Measurements from ENCODE around the gene CLDN5. TPM values are rescaled to one million over a fixed set of nuclear protein-coding genes. Genes with fewer than 3 reads are reported as not detected.

CLDN5 gene
- total RNA-seq, 1 donor from 2014 or later: 23.9 TPM

DNA sequence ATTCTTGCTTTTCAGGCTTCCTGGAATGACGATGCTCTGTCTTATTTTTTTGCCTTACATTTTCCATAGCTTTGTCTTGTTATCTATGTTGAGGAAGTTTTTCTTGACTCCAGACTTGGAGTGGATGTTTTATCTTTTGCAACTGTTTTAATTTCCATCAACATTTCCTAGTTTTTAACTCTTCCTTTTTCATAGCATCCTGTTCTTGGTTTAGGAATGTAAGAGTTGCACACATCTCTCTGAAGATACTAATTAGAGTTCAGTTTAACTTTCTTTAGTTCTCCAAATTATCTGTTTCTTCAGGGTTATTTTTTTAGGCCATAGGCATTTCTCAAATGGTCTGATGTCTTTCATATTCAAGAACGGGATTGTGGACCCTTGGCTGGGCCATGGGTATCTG is 10.4 kb downstream of the CLDN5 start:
- ATAC-seq (ENCODE audit: poor library complexity) (no peak), DNase-seq (no peak)
- intact Hi-C loops (cut with DNase I): no loop called here

DNA sequence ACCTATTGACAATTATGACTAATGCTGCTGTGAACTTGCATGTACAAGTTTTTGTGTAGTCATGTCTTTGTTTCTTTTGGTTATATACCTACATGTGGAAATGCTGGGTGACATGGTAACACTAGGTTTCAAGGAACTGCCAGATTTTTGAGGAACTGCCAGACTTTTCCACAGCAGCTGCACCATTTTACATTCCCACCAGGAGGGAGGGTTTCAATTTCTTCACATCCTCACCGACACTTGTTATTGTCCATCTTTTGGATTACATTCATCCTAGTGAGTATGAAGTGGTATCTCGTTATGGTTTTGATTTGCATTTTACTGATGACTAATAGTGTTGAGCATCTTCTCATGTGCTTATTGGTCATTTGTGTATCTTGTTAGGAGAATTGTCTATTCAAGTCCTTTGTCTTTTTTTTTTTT is 13.3 kb downstream of the CLDN5 start:
- intact Hi-C loops (cut with DNase I): no loop called here
- ATAC-seq (ENCODE audit: poor library complexity): no peak
- DNase-seq: no peak

DNA sequence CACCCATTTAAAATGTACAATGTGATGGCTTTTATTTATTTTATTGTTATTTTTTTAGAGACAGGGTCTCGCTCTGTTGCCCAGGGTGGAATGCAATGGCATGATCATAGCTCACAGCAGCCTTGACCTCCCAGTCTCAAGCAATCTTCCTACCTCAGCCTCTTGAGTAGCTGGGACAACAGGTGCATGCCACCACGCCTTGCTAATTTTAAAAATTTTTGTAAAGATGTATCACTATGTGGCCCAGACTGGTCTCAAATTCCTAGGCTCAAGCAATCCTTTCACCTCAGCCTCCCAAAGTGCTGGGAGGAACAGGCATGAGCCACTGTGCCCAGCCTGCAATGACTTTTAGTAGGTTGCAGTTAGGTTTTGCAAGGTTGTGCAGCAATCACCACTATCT is 14.3 kb downstream of the CLDN5 start:
- no peak for DNase-seq
- ATAC-seq (ENCODE audit: poor library complexity): no peak
- intact Hi-C loops (cut with DNase I): no loop called here

DNA sequence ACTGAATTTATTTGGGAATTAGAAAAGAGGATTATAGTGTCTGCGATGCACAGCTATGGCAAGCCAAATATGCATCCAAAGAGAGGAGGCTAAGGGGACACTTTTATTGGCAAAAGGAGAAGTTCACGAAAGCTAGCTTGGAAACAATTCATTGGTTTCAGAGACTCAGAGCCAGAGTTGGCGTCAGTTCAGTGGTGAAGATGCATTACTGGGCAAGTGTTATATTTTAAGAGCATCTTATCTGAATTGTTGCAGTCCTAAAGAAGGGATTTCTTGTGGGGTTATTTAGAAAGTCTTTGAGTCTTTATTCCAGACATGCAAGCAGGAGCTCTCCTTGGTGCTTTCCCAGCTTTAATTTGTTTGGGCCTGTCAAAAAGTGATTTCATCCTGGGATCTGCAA is 15.0 kb downstream of the CLDN5 start:
- intact Hi-C loops (cut with DNase I): no loop called here
- ATAC-seq (ENCODE audit: poor library complexity): no peak
- DNase-seq: no peak

DNA sequence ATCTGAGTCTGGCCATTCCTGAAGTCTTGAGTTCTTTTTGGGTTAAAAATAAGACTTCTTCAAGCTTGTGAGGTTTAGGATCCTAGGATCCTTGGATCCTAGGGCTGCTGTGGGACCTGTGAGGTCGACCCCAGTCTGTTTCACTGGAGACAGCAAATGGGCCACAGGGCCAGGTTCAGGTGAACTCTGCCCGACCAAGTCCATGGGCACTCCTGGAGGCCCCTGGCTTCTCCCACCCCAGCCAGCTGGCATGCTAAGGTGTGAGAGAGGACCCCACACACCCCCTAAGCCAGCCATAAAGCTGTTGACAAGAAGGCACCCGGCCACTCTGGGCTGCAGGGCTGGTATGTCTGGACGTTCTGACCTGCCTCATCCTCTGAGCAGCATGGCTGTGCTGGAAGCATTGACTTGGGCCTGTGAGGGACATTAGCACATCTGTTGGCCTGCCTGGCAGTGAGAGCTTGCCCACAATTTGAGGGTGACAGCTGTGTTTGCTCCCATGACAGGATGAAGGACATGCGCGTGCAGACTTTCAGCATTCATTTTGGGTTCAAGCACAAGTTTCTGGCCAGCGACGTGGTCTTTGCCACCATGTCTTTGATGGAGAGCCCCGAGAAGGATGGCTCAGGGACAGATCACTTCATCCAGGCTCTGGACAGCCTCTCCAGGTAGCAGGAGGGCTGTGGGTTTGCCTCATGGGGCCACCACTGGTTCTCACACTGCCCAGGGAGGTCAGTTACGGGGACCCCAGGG is 16.0 kb downstream of the CLDN5 start:
- ATAC-seq (ENCODE audit: poor library complexity) (no peak), DNase-seq (peak; percentile 31)
- intact Hi-C loops (cut with DNase I): no loop called here

DNA sequence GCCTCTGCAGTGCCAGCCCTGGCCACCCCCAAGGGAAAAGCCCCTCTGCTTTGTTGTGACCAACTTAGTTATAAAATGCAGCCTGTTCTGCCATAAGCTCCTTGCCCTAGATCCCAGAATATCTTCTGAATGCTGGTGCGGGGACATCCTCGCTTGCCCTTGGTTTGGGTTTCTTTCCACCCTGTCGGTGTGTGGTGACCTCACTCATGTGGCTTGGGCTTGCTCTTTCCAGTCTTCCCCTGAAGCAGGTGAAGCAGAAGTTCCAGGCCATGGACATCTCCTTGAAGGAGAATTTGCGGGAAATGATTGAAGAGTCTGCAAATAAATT is 16.7 kb downstream of the CLDN5 start:
- ATAC-seq (ENCODE audit: poor library complexity): no peak
- intact Hi-C loops (cut with DNase I): no loop called here
- no peak for DNase-seq

DNA sequence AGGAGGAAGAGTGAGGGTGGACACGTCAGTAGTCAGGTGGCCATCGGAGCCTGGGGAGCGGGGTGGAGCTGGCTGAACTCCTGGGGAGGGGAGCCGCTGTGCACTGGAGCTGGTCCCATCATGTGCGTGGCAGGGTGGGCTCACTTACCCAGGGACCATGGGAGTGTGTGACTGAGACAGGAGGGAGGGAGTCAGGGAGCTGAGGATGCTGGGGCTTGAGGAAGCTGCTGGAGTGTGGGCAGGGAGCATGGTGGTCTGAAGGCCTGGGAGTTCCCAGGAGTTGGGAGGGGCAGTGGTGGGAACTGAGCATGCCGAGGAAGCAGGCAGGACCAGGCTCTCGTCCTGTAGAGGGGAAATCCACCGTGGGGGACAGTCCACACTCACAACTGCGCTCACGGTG is 18.0 kb downstream of the CLDN5 start:
- DNase-seq (no peak), ATAC-seq (ENCODE audit: poor library complexity) (no peak)
- intact Hi-C loops (cut with DNase I): no loop called here

DNA sequence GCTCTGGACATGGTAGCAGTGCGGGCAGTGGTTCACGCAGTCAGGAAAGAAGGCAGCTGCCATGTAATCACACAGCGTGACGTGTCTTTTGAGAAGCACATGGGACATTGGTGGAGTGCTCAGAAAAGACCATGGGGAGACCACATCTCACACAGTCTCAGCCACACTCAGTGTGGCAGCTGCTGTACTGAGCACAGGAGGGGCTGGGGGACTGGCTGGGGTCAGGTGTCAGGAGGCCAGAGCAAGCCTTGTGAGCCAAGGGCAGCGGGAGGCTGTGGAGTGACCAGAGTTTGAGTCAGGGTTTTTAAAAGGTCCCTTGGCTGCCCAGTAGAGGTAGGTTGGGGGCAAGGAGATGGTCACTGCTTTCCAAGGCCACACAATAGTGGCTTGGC is 18.5 kb downstream of the CLDN5 start:
- no peak for DNase-seq
- intact Hi-C loops (cut with DNase I): no loop called here
- ATAC-seq (ENCODE audit: poor library complexity): no peak

DNA sequence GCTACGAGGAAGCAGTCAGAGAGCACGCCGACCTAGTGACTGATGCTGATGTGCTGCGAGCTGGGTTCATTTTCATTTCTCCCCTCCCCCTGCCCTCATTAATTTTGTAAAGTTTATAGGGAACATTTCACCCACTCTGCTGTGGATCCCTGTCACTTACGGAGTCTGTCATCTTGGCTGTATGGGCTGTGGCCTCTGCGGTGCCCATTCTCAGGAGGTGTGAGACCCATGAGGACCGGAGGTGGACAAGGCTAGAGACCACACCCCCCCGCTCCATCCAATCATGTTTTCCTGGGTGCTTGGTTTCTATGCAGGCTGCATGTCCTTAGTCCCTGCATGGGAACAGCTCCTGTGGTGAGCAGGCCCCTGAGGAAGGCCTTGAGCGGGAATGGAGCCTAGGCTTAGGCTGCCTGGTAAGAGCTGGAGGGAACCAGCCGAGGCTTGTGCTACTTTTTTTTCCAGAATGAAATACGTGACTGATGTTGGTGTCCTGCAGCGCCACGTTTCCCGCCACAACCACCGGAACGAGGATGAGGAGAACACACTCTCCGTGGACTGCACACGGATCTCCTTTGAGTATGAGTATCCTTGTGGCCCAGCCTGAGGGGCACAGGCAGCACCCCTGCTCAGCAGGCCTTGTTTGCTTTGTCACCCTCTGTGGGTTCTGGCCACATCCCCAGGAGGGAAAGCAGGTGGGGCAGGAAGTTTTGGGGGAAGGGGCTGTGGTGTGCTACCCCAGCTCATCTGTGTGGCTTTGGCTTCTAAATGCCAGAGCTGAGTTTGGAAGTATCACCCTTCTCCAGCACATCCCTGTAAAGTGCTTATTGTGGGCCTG is 19.1 kb downstream of the CLDN5 start:
- intact Hi-C loops (cut with DNase I): no loop called here
- DNase-seq: no peak
- no peak for ATAC-seq (ENCODE audit: poor library complexity)

DNA sequence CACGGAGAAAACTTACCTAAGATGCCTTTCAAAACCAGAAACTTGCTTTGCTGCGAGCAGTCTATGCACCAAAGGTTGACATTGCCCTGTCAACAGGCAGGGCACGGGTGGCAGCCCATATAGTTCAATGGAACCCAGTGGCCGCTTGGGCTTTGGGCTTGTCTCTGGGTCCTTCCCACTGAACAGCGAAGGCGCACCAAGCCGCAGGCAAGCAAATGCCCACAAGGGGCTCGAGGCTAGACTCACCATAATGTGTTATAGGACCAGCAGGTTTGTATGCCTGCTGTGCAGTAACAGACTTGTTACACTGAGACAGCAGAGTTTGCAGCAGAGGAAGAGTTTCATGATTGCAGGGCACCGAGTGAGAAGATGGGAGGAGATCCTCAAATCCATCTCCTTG is 20.3 kb downstream of the CLDN5 start:
- intact Hi-C loops (cut with DNase I): no loop called here
- ATAC-seq (ENCODE audit: poor library complexity) (no peak), DNase-seq (no peak)

DNA sequence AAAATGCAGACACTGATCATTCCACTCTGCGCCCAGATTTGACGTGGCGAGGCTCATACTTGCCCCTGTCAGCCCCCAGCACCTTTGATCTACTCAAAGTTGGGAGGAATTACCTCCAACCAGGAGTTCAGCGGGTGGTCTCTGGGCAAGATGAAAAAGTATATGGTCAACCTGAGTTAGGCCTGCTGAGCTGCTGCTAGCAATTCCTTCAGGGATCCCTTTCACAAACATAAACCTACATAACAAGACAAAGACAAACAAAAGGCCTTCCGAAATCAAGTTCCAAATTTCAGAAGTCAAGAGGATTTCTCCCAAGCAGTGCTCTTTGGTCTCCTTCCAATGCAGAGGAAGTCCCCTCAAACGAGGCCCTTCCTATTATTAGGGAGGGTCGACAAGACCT is 20.8 kb downstream of the CLDN5 start:
- no peak for DNase-seq
- intact Hi-C loops (cut with DNase I): no loop called here
- no peak for ATAC-seq (ENCODE audit: poor library complexity)

DNA sequence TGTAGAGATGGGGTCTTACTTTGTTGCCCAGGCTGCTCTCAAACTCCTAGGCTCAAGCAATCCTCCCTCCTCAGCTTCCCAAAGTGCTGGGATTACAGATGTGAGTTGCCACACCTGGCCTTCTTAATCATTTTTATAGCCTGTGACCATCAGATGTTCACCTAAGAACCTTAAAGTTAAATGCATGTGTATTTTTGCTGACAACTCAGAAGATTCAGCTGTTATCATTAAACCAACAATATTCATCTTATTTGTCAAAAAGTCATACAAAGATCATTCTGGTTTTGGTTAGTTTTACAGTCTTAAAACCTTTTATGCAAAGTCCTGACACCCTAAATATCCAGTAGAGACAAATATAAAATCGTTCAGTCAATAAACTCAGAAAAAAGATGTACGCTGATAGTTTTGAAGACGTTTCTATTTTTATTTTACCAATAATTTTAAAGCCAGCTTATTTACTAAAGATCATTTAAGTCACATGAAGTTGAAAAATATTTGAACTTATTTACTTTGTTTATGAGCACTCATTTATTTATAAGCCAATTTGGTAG is 22.2 kb downstream of the CLDN5 start:
- DNase-seq (no peak), ATAC-seq (ENCODE audit: poor library complexity) (no peak)
- intact Hi-C loops (cut with DNase I): no loop called here

DNA sequence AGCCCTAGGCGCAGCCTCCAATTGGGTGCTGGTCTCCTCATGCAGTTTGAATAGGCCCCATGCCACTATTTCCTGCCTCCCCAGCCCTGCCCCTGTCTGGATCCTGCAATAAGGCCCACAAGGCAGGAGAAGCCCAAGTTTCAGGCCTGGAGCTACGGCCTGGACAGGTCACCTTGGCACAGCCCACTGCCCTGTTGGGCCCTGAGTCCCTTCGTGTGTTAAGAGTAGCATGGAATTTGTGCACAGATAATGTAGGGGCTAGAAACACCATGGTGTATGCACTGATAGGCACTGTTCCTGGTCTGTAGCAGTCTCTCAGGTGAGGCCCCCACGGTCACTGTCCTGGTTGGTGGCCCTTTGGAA is 24.3 kb downstream of the CLDN5 start:
- intact Hi-C loops (cut with DNase I): no loop called here
- no peak for ATAC-seq (ENCODE audit: poor library complexity)
- no peak for DNase-seq

DNA sequence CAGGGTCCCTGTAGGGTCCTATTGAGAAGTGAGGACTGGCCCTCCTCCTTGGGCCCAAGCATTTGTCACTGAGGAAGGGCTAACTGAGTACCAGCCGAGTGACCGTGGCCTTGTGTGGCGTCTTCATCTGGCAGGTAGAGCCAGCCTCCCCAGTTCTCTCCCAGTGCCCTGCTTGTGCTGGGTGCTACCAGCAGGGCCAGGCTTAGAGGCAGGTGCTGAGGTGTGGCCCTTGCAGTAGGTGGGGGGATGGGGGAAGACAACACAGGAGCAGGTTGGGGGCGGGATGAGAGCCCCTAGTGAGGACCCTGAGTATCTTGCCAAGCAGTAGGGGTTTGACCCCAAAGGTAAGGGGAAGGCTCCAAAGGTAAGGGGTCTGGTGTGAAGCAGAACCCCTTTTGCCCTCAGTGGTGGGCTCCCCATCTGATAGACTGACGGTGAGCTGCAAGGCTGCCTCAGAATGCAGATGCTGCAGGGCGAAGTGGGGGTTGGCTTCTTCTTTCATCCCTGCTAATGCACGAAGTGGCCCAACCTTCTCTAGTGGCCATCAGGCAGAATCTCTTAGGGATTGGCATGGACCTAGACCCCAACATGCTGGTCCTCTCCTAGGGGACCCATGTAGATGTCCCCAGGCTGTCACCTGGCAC is 24.9 kb downstream of the CLDN5 start:
- DNase-seq (no peak), ATAC-seq (ENCODE audit: poor library complexity) (no peak)
- intact Hi-C loops (cut with DNase I): no loop called here

DNA sequence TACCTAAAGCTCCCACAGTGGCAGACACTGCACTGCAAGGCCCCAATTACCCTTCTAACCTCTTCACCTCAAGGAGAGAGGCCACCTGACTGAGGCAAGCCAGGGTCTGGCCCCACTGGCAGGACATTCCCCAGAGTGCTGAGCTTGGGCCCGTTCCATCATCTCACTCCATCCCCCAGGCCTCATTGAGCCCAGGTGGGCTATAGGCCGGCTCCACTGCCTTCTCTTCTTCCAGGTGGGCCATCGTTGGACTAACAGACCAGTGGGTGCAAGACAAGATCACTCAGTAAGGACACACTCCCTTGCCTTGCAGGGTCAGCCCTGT is 25.4 kb downstream of the CLDN5 start:
- ATAC-seq (ENCODE audit: poor library complexity) (no peak), DNase-seq (no peak)
- intact Hi-C loops (cut with DNase I): no loop called here

DNA sequence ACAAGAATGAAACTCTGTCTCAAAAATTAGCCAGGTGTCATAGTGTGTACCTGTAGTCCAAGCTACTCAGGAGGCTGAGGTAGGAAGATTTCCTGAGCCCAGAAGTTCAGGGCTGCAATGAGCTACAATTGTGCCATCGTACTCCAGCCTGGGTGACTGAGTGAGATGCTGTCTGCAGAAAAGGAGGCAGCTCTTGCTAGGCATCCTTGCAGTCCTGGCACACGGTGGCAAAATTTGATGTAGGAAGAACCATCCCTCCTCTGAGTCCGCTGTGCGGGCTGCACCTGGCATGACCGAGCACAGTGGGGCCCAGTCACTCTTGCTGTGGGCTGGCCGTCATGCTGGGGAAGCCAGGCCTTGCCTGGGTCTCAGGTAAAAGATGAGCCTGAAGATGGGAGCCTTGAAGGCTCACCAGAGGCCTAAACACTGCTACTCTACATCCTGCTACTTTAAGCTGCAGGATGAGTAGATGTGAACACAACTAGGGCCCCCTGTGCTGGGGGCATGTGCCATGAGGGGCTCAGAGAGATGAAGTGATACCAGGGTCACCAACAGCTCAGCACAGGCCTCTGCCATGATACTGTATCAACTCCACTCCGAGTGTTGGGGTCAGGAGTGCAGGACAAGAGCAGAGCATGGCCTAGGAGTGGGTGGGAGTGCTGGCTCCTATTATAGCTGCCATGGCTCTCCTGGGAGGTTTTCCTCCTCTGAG is 25.9 kb downstream of the CLDN5 start:
- DNase-seq: no peak
- no peak for ATAC-seq (ENCODE audit: poor library complexity)
- intact Hi-C loops (cut with DNase I): no loop called here

DNA sequence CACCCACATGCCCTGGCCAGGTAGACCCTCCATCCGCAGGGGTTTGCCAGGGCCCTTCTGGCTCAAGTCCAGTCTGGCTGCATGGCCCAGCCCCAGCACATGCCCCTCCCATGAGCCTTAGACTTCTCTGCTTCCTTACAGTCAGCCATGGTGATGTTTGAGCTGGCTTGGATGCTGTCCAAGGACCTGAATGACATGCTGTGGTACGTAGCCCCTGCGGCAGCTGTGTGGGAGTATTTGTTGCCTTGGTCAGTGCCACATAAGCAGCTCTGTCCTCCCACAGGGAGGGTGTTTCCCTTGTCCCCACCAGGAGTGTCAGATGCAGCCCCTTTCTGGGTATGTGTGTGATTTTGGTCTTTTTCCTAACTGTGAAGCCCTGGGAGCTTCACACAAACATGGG is 27.0 kb downstream of the CLDN5 start:
- intact Hi-C loops (cut with DNase I): no loop called here
- ATAC-seq (ENCODE audit: poor library complexity): no peak
- no peak for DNase-seq

DNA sequence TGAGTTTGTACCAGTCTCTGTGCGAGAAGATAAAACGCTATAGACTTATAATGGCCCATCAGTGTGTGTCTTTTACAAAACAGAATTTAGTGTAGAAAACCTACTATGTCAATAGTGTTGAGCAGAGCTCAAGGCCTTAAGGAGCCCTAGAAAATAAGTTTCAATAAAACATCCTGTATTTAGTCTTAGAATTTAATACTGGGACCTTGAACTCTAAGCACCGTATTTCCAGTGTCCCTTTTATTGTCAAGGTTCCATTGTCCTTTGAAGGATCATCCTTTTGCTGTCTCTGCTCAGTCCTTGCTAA is 27.9 kb downstream of the CLDN5 start:
- intact Hi-C loops (cut with DNase I): no loop called here
- DNase-seq (no peak), ATAC-seq (ENCODE audit: poor library complexity) (no peak)

DNA sequence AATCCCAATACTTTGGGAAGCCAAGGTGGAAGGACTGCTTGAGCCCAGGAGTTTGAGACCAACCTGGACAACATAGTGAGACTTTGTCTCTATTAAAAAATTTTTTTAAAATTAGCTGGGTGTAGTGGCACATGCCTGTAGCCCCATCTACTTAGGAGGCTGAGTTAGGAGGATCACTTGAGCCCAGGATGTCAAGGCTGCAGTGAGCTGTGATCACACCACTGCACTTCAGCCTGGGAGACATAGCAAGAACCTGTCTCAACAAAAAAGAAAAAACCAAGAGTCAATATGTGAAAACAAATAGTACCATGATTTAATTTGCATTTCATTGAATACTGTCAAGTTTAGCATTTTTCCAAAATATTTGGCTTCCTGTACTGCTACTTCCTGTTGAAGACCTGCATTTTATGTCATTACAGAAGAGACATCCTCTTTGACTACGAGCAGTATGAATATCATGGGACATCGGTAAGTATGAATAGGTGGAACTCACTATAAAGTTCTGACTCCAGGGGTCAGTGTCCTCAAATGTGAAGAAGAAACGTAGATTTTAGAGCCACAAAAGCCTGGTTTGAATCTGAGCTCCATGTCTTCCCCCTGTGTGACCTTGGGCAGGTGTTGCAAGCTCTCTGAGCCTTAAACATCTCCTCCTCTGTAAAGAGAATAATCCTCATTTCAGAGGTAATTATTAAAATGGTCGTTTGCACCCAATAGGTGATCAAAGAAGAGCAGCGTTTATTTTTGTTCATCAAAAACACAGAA is 28.5 kb downstream of the CLDN5 start:
- DNase-seq (no peak), ATAC-seq (ENCODE audit: poor library complexity) (no peak)
- intact Hi-C loops (cut with DNase I): loop anchor here (2.0 kb wide), 1 partner anchor 135 kb away; no protein-coding TSS in a partner anchor
